Neuron (in vitro differentiated cells): Measurements from ENCODE around the gene MYO18A.

Source experiments
- H2AFZ ChIP-seq: one replicate; pipeline ENCODE4 v1.6.1; 2013; ENCODE audit warnings: low read depth, mild to moderate bottlenecking, inconsistent platforms, low read length, moderate library complexity
- H3K27me3 ChIP-seq: one replicate; pipeline ENCODE4 v1.6.1; 2013; ENCODE audit warnings: low read length; ENCODE audit not compliant: insufficient read depth
- H3K36me3 ChIP-seq: one replicate; pipeline ENCODE4 v1.6.1; 2013; ENCODE audit warnings: low read length; ENCODE audit not compliant: insufficient read depth
- H3K4me1 ChIP-seq: one replicate; pipeline ENCODE4 v1.6.1; 2013; ENCODE audit warnings: low read length; ENCODE audit not compliant: insufficient read depth
- H3K4me3 ChIP-seq: 2 replicates; pipeline ENCODE4 v1.5.1; 2013; ENCODE audit warnings: mild to moderate bottlenecking, low read length, moderate library complexity
- H3K9me3 ChIP-seq: one replicate; pipeline ENCODE4 v1.6.1; 2013; ENCODE audit warnings: low read length

The MYO18A gene

DNA sequence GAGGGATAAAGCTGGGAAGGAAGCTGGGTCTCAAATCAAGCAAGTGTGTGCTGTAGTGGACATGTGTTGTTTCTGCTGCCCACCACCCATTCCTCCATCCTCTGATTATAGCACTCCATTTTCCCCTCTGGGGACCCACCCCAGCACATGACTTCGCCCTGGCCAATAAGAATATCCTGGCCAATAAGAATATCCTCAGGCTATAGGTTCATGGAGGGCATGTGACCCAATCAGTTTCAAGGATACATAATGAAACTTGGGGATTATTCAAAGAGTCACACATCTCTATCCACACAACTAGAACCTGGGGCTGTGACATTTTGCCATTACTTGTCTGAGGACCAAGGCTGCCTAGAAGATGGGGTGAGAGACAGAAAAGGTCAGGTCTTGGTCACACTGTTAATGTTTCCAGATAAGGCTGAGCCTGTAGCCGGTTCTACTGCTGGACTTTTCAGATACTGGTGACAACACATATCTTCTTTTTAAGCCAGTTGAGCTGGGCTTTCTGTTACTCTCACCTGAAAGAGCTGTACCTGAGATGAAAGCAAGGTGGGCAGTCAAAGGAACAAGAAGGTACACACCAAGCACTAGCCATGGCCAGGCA lies 33.7 kb downstream of the MYO18A start:
- Histone ChIP-seq H3K4me3 (no peak overlapping the region), H3K9me3 (no peaks in the 10 kb centered on the region), H3K27me3 (no peaks in the 10 kb centered on the region), H3K36me3 (no peaks in the 10 kb centered on the region), H3K4me1 (peaks cover 14% of the 10 kb centered on the region), H2AFZ (no peak overlapping the region)

DNA sequence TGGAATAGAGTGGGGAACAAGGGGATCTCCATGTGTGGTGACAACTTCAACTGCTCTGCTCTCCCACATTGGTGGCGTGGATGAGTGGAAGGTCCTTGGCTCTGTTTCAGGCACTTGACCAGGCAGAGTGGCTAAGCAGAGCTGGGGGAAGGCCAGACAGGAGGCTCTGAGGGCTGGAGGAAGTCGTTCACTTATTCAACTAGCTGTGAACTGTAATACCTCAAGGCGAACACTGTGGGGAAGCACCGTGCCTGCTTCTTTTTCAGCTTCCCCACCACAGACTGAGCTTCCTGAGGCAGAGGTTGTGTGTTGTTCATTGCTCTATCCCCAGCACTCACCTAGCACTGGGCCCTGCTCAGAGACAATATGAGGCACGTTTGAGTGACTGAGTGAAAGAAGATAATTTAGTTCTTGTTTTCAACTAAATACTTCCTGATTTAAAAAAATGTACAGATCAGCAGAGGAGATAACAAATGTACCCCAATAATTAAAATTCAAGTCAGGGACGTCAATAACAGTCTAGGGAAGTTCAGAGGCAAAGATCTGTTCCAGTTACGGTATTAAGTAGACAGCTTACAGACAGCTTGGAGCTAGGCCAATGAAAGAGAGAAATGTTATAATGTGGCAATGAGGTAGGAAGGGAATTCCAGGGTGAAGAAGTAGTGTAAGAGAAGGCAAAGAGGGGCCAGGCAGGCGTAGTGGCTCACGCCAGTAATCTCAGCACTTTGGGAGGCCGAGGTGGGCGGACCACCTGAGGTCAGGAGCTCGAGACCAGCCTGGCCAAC lies 34.7 kb downstream of the MYO18A start:
- H3K9me3 ChIP-seq = no peaks in the 10 kb centered on the region
- no peaks in the 10 kb centered on the region for H3K36me3 ChIP-seq
- H3K4me1 ChIP-seq = peaks cover 21% of the 10 kb centered on the region
- H2AFZ ChIP-seq = no peak overlapping the region
- H3K4me3 ChIP-seq = no peak overlapping the region
- no peaks in the 10 kb centered on the region for H3K27me3 ChIP-seq

DNA sequence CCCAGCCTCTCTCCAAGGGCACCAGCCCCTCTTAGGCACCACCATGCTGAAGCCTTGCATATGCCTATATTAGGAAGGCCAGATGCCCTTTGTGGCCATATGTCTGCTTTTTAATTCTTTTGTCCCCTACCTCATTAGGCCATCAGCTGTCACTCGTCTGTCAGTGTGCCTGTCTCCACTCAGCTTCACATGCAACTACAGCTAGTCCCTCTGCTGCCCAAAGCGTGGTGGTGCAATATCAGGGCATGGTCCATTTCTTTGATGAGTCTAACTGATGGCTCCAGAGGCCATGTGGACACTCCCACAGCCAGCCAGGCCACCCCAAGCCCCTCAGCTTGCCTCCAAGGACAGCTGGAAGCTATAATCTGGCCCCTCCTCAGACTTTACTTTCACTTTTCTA lies 36.3 kb downstream of the MYO18A start:
- H3K36me3 ChIP-seq = no peaks in the 10 kb centered on the region
- H3K4me1 ChIP-seq = peaks cover 34% of the 10 kb centered on the region
- H3K27me3 ChIP-seq = no peaks in the 10 kb centered on the region
- no peak overlapping the region for H3K4me3 ChIP-seq
- H2AFZ ChIP-seq = no peak overlapping the region
- no peaks in the 10 kb centered on the region for H3K9me3 ChIP-seq

DNA sequence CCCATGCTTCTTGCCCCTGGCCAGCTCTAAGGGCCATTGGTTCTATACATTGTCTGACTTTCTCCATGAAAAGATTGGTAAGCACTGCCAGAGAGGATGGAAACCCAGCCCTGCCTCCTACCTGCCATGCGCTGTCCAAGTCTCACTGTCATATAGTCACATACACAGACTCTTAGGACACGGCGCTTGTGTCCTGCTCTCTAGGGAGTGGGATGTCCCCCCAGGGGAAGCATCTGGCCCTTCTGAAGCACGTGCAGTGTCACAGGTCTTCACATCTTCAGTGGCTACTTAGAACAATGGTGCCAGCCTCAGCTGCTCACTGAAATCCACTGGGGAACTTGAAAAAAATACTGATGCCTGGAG lies 38.7 kb downstream of the MYO18A start:
- H3K9me3 ChIP-seq = no peaks in the 10 kb centered on the region
- H3K27me3 ChIP-seq = no peaks in the 10 kb centered on the region
- H2AFZ ChIP-seq = no peak overlapping the region
- H3K4me1 ChIP-seq = peaks cover 36% of the 10 kb centered on the region
- no peaks in the 10 kb centered on the region for H3K36me3 ChIP-seq
- peak overlapping the region; percentile 46 for H3K4me3 ChIP-seq

DNA sequence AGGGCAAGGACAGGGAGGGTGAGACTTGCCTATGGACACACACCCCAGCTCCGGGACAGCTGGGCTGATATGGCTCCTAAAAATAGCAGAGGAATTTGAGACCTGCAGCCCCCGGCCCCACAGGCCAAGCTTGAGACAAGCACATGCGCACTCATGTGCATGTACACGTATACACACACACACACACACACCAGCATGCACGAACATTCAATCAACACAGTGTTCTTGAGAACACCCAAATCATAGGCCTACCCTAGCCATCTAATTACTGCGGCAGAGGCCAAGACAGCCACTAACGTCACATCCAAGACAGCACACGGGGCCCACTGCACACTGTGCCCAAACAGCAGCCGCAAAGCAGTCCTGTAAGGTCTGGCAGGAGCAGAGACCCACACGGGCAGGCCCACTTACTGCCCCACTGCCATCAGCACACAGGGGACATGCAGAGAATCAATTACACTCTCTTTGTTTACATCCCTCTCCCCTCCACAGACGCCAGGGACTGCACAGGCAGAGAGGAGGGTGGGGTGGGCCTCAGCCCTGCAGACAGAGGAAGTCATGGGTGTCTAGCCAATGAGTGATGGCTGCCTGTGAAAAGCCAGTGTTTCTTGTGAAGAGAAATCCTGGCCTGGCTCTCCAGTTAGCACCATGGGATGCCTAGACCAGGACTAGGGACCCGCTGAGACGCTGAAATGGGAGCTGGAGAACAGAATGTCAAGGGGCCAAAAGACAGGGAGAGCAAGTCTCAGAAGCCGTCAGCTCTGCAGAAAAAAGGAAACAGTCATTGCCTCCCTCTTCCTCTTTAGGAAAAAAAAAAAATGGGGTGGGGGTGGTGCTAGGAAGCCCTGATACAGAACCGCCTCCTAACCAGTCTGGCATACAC lies 39.3 kb downstream of the MYO18A start:
- peaks cover 36% of the 10 kb centered on the region for H3K4me1 ChIP-seq

DNA sequence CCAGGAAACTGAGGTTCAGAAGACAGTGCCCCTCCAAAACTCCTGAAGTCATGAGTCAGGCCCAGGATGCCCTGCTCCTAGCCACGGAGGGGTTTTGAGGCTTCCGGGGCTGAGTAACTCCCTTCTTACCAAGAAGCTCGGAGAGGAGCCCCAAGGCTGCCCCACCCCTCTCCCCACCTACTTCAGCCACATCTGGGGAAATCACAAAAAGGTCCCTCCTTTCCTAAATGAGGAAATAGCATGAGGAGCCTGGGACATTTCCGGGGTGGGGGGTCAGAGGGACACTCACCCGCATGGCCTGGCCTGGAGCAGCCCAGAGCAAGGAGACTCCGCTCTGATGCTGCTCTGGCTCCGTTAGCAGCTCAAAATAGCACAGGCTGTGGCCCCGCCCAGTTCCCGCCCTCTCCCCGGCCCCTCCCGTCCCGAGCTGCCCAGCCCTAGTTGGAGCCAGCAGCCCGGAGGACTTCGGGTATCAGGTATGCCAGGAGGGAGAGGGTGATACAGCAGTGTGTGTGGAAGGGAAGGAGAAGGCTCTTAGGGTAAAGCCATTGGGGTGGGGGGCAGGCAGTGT lies 40.1 kb downstream of the MYO18A start:
- Histone ChIP-seq H3K9me3 (no peaks in the 10 kb centered on the region), H3K4me1 (peaks cover 34% of the 10 kb centered on the region), H3K36me3 (no peaks in the 10 kb centered on the region), H2AFZ (no peak overlapping the region), H3K4me3 (peak overlapping the region; percentile 46), H3K27me3 (no peaks in the 10 kb centered on the region)

More for the DNA sequence above, 39.3 kb downstream of the MYO18A start:
- no peaks in the 10 kb centered on the region for H3K36me3 ChIP-seq
- no peaks in the 10 kb centered on the region for H3K9me3 ChIP-seq
- H3K27me3 ChIP-seq = no peaks in the 10 kb centered on the region
- peak overlapping the region; percentile 46 for H3K4me3 ChIP-seq
- H2AFZ ChIP-seq = peak overlapping the region; percentile 2

DNA sequence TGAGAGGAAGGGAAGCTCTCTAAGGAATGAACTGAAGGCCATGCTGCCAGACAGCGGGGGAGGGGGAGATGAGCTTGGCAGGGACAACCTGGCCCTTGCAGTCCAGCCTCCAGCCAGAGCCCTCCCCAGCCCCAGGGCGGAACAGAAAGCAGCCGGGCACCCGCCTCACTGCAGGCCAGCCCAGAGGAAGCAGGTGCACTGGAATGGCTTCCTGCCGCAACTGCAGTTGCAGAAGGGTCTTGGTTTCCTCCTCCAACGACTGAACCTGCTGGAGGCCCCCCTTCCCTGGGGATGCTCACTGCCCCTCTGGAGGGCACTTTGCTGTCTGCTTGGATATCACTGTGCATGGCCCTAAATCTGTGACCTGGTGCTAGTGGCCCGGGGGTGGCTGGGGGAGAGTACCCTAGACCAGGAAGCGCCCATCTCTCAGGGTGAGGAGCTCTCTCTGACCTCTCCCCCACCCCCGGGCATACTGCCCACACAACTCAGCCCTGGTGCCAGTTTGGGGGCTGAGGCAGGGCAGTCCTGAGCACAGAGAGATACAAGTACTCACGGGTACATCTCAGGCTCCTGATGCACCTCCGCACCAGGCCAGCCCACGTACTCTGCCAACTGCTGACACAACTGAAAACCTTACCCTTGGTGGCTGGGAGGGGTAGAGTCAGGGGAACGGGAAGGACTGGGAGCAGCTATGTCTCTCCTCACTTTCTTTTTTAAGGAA lies 41.1 kb downstream of the MYO18A start:
- no peak overlapping the region for H3K4me3 ChIP-seq
- H2AFZ ChIP-seq = no peak overlapping the region
- H3K36me3 ChIP-seq = no peaks in the 10 kb centered on the region
- H3K9me3 ChIP-seq = no peaks in the 10 kb centered on the region
- no peaks in the 10 kb centered on the region for H3K27me3 ChIP-seq
- H3K4me1 ChIP-seq = peaks cover 34% of the 10 kb centered on the region

DNA sequence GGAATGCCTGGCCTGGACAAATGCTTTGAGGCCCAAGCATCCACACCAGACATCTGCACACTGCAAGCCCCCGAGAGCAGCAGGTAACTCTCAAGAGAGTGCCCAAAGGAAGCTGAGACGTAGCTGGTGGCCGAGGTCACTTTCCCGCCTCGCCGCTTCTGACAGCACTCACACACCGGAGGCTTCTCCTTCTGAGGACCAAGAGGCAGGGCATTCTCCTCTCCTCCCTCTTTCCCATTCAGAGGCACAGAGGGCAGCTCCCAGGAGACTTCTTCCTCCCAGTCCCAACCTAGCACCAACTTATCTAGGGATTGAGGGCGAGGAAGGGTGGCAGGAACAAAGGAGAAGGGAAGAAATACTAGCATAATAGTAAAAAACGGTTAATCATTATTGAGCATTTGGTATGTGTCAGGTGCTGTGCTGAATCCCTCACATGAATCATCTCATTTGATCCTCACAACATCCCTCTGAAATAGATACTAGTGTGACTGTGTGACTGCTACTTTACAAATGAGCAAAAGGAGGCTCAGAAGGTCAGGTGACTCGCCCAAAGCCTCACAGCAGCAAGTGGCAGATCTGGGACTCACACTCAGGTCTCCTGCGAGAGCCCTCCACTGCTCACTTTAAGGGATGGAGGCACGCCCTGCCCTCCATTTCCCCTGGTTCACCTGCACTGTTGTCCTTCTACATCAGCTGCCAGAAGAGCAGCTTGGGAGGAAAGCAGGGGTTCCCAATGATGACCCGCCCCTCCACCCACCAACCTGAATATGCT lies 41.8 kb downstream of the MYO18A start:
- Histone ChIP-seq H2AFZ (no peak overlapping the region), H3K9me3 (no peaks in the 10 kb centered on the region), H3K36me3 (no peaks in the 10 kb centered on the region), H3K4me3 (no peak overlapping the region), H3K4me1 (peaks cover 37% of the 10 kb centered on the region), H3K27me3 (no peaks in the 10 kb centered on the region)

DNA sequence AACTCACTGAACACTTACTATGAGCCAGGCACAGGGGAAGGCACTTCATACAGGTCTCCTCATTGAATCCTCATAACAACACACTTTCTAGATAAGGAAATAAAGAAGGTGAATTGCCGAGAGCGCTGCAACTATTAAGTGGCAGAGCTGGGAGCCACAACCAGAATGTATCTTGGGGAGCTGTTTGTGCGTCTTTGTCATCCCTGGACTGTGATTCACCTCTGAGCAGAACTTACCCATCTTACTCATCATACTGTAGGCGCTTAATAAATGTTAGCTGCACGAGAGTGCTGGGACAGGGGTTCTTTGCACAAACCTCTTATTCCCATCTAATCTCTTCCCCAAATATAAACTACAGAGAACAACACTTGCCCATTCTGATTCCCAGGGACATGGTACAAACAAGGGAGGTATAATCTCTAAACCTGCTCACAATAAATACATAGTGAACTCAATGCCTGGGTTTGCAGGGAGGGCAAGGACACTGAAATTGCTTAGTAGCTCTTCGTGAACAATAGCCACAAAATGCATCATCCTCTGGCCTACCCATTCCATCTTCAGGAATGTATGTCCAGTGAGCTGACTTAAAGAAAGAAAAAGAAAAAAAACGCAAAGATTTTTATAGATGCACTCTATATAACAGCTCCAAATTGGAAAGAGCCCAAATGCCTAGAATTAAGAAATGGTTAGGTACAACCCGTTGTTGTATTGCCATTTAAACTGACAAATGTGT lies 43.0 kb downstream of the MYO18A start:
- Histone ChIP-seq H3K4me3 (no peak overlapping the region), H3K9me3 (no peaks in the 10 kb centered on the region), H3K36me3 (no peaks in the 10 kb centered on the region), H2AFZ (no peak overlapping the region), H3K27me3 (no peaks in the 10 kb centered on the region), H3K4me1 (peaks cover 40% of the 10 kb centered on the region)

DNA sequence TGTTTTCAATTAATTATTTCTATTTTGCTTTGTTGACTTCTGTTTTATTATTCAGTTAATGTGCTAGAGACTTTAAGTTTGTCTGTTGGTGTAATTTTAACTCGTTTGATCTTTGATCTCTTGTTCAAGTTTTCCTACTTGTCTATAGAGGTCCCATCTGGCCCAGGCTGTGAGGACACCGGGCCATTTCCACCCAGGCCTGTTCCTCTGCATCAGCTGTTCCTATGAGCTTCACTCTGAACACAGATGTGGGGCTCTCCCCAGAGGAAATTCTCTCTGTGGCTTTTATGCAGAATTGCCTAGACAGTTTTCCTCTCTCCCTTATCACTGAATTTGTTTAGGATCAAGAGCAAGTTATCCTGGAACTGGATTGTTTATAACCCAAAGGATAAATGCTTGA lies 44.7 kb downstream of the MYO18A start:
- no peak overlapping the region for H3K4me3 ChIP-seq
- peaks cover 28% of the 10 kb centered on the region for H3K4me1 ChIP-seq
- no peaks in the 10 kb centered on the region for H3K27me3 ChIP-seq
- no peak overlapping the region for H2AFZ ChIP-seq
- no peaks in the 10 kb centered on the region for H3K36me3 ChIP-seq
- H3K9me3 ChIP-seq = no peaks in the 10 kb centered on the region

DNA sequence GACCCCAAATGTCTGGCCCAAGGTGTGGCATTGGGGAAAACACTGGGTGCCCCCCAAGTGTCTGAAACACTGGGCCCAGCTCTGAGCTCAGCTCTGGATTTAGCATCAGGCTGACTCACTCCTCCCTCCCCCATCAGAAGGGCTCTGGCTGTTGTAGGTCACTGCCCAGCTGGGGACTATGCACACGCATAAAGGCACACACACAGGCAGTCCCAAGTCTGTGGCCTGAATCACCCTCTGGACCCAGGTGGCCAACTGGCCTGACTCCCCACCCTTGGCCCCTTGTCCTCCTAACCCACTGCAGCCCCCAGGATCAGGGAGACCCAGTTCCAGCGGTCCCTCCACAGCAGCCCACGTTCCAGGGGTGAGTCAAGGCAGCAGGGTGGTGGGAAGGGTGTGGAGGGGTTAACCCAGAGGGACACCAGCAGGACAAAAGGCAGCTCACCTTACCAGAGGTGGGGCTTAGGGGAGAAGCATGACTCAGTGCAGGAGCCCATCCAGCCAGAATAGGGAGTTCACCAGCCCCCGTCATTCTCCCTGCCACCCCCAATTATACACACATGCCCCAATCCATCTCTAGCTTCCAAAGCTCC lies 47.0 kb downstream of the MYO18A start:
- Histone ChIP-seq H3K36me3 (no peaks in the 10 kb centered on the region), H3K9me3 (no peaks in the 10 kb centered on the region), H3K27me3 (no peaks in the 10 kb centered on the region), H3K4me3 (no peak overlapping the region), H3K4me1 (peaks cover 9% of the 10 kb centered on the region), H2AFZ (no peak overlapping the region)
